Spleen (tissue), 11 donors: ENCODE data around the gene DCBLD1. TPM values are rescaled to one million over a fixed set of nuclear protein-coding genes. Genes with fewer than 3 reads are reported as not detected.

Experiments used
- DNase-seq: peaks from one replicate; pipeline ENCODE4 v3.0.0-alpha.2; 2020
- H3K27ac ChIP-seq, 8 donors: fragments of 200-600 bp; sonication (generic) in 7 of 8; 1 replicate in 4 of 8; 2 replicates in 4 of 8; pipeline versions ENCODE4 v1.5.0 to v1.8.0; 2016 to 2021; ENCODE audit warnings: inconsistent platforms in 4 of 8, mild to moderate bottlenecking in 4 of 8, moderate library complexity in 1 of 8
- H3K27me3 ChIP-seq, 7 donors: fragments of 200-600 bp; sonication (generic) in 6 of 7; replicated peaks in 1 of 7; 1 replicate in 4 of 7; 2 replicates in 3 of 7; pipeline versions ENCODE4 v1.5.0 to v1.8.0; 2016 to 2021; ENCODE audit warnings: inconsistent platforms in 3 of 7, mild to moderate bottlenecking in 1 of 7
- H3K36me3 ChIP-seq, 6 donors: fragments of 200-600 bp; sonication (generic) in 5 of 6; 1 replicate in 4 of 6; 2 replicates in 2 of 6; pipeline versions ENCODE4 v1.5.0 to v1.8.0; 2016 to 2021; ENCODE audit warnings: inconsistent platforms in 2 of 6
- H3K4me1 ChIP-seq, 6 donors: fragments of 200-600 bp; sonication (generic) in 5 of 6; 1 replicate in 3 of 6; 2 replicates in 3 of 6; pipeline versions ENCODE4 v1.5.0 to v1.8.0; 2016 to 2021; ENCODE audit warnings: inconsistent platforms in 3 of 6
- H3K4me3 ChIP-seq, 8 donors: fragments of 200-600 bp; sonication (generic) in 7 of 8; 1 replicate in 4 of 8; 2 replicates in 4 of 8; pipeline versions ENCODE4 v1.5.0 to v1.8.0; 2016 to 2021; ENCODE audit warnings: inconsistent platforms in 4 of 8, mild to moderate bottlenecking in 4 of 8, moderate library complexity in 2 of 8
- H3K9me3 ChIP-seq, 8 donors: fragments of 200-600 bp; sonication (generic) in 7 of 8; 1 replicate in 4 of 8; 2 replicates in 4 of 8; pipeline versions ENCODE4 v1.5.0 to v1.8.0; 2016 to 2021; ENCODE audit warnings: inconsistent platforms in 4 of 8
- POLR2A ChIP-seq, 3 donors: fragments of 450-650 bp; IDR thresholded peaks; one replicate each; pipeline ENCODE4 v1.5.1; 2017; ENCODE audit warnings: antibody characterized with exemption in 3 of 3, mild to moderate bottlenecking in 1 of 3
- POLR2AphosphoS5 ChIP-seq, 3 donors: sonication (generic); formaldehyde crosslinking; IDR thresholded peaks; one replicate each; pipeline ENCODE4 v1.5.1; 2017; ENCODE audit warnings: antibody characterized with exemption in 3 of 3
- WGBS, 5 donors: extraction: QIAGEN DNeasy Blood & Tissue Kit in 3 of 5; methylation state at CpG; one replicate each; pipeline versions ENCODE4 v1.1.5 to v1.1.7; 2013 to 2018; 5-methylcytosine and 5-hydroxymethylcytosine counted together
- intact Hi-C: fragments of 100-400 bp; cut with DNase I; formaldehyde crosslinking; loops from one replicate; pipeline ENCODE4 v1.15.0; 2023; ENCODE audit warnings: low total_unique reads
- polyA plus RNA-seq, 3 donors: library from polyadenylated mRNA; stranded (reverse); fragments of 200-250 nt; gene quantifications; one replicate each; pipeline ENCODE4 v1.2.1, GENCODE V29; 2013
- total RNA-seq, 7 donors: library from RNA; depleted of rRNA in 3 of 7; stranded (reverse); fragments of >200 nt in 3 of 7; fragmentation: NEBNext Ultra II Directional in 4 of 7; extraction: Animal tissue kit (Norgen Biotek cat#: 25700) in 4 of 7; gene quantifications; one replicate each; pipeline versions ENCODE4 v1.1.0 to v1.2.1, GENCODE V29; 2016 to 2021
- TF ChIP-seq, protein P1 (sequence below), 11 experiments: fragments of 200-600 bp in 7 of 11; fragments of 450-650 bp in 4 of 11; sonication (generic) in 4 of 11; IDR thresholded peaks in 8 of 11; conservative IDR thresholded peaks in 3 of 11; 1 replicate in 7 of 11; 2 replicates in 4 of 11; pipeline versions ENCODE4 v1.4.0 to v1.8.0; 2016 to 2021; ENCODE audit warnings: antibody characterized with exemption in 11 of 11, inconsistent platforms in 4 of 11, mild to moderate bottlenecking in 1 of 11
- donor health status: healthy with polysubstance abuse.
- donor health status: DM: no; HTN: no; CAD: no; lungs with moderate emphysema.
- donor health status: DM: no; HTN: no; CAD: no.
- donor health status: Bipolar disorder and iron deficiency.
- donor health status: healthy.
- donor health status: DM: no; HTN: no; CAD: no.
- donor health status: DM: yes; HTN: yes; CAD: no.

The DCBLD1 gene
- total and polyA plus RNA-seq, 10 donors, result 2.0 to 16.7 (median 7.1) TPM

- no peaks in the 10 kb centered on the region for H3K4me1 ChIP-seq
- H3K27ac ChIP-seq, result no peak overlapping the region
- TF ChIP-seq, protein P1, sequence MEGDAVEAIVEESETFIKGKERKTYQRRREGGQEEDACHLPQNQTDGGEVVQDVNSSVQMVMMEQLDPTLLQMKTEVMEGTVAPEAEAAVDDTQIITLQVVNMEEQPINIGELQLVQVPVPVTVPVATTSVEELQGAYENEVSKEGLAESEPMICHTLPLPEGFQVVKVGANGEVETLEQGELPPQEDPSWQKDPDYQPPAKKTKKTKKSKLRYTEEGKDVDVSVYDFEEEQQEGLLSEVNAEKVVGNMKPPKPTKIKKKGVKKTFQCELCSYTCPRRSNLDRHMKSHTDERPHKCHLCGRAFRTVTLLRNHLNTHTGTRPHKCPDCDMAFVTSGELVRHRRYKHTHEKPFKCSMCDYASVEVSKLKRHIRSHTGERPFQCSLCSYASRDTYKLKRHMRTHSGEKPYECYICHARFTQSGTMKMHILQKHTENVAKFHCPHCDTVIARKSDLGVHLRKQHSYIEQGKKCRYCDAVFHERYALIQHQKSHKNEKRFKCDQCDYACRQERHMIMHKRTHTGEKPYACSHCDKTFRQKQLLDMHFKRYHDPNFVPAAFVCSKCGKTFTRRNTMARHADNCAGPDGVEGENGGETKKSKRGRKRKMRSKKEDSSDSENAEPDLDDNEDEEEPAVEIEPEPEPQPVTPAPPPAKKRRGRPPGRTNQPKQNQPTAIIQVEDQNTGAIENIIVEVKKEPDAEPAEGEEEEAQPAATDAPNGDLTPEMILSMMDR (IDR thresholded peaks at IDR 0.05 in 8 of 11, conservative IDR thresholded peaks at IDR 0.05 in 3 of 11), result no peak
- TF ChIP-seq POLR2AphosphoS5 (IDR thresholded peaks at IDR 0.05) (no peak), POLR2A (IDR thresholded peaks at IDR 0.05) (no peak)
- no peak for DNase-seq
- H3K9me3 ChIP-seq, result no peaks in the 10 kb centered on the region
- intact Hi-C loops, result no loop called here
- no peak overlapping the region for H3K4me3 ChIP-seq
- H3K36me3 ChIP-seq, result peaks cover 0 to 20% (median 2%) of the 10 kb centered on the region in 6 donors
- WGBS, 5 donors, result 83 to 91% (median 87%) methylated on average over 7 of the region's 7 CpGs
- H3K27me3 ChIP-seq, result no peaks in the 10 kb centered on the region
These were observed 22.1 kb downstream of the DCBLD1 start for GRCh38 chr6:117504478-117505144.

DNA sequence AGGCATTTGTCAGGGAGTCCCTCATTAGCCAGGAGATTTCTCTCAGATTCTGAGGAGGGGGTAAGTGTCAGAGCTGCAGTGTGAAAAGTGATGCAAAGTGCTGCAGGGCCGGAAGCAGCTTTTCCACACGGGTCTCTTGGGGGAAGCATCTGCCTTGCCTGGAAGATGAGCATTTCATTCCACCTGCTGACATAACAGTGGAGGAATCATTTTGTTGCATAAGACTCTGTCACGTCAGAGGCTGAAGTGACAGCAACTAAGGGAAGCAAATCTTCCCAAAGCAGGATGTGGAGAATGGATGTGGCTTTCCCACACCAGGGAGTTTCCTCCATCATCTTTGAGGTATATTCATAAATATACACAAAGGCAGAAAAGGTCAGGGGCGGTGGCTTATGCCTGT lies 22.8 kb downstream of the DCBLD1 start:
- no peak overlapping the region for H3K27ac ChIP-seq
- peaks cover 0 to 20% (median 2%) of the 10 kb centered on the region in 6 donors for H3K36me3 ChIP-seq
- H3K4me1 ChIP-seq, result no peaks in the 10 kb centered on the region
- no peaks in the 10 kb centered on the region for H3K27me3 ChIP-seq
- intact Hi-C loops, result no loop called here
- no peak overlapping the region for H3K4me3 ChIP-seq
- no peaks in the 10 kb centered on the region for H3K9me3 ChIP-seq
- TF ChIP-seq, protein P1 (IDR thresholded peaks at IDR 0.05 in 8 of 11, conservative IDR thresholded peaks at IDR 0.05 in 3 of 11), result no peak
- TF ChIP-seq POLR2AphosphoS5 (IDR thresholded peaks at IDR 0.05) (no peak), POLR2A (IDR thresholded peaks at IDR 0.05) (no peak)
- no peak for DNase-seq
- 65 to 74% (median 72%) methylated on average over 4 of the region's 4 CpGs for WGBS, 5 donors

DNA sequence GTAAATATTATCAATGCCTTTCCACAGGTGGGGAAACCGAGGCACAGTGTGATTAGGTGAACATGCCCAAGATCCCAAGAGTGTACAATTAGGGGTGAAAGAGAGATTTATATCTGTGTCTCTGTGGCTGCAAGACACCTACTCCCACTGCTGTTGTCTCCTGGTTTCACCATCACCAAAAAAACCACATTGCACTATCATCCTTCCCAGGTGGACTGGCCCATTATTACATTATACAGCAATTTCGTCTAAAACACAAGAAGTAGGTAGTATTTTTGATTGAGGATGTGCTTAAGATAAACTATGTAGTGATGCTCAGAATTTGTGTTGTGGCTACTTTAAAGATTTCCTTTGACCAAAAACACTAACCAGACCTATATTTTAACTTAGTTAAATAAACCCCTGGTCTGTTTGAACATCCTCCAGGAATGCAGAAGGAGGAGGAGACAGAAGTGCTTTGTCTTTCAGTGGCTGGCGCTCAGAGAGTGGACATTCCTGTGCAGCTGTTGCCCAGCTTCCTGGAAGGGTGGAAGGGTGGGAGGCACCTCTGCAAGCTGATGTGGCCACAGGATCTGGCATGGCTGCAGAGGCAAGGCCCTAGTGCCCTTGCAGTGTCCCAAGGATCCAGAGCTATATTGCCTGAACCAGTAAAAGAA lies 23.8 kb downstream of the DCBLD1 start:
- no peak overlapping the region for H3K27ac ChIP-seq
- H3K27me3 ChIP-seq, result no peaks in the 10 kb centered on the region
- H3K4me1 ChIP-seq, result no peaks in the 10 kb centered on the region
- TF ChIP-seq POLR2AphosphoS5 (IDR thresholded peaks at IDR 0.05) (no peak), POLR2A (IDR thresholded peaks at IDR 0.05) (no peak)
- TF ChIP-seq, protein P1 (IDR thresholded peaks at IDR 0.05 in 8 of 11, conservative IDR thresholded peaks at IDR 0.05 in 3 of 11), result no peak
- intact Hi-C loops, result no loop called here
- 78 to 87% (median 82%) methylated on average over 3 of the region's 3 CpGs for WGBS, 5 donors
- peaks cover 0 to 20% (median 2%) of the 10 kb centered on the region in 6 donors for H3K36me3 ChIP-seq
- no peak overlapping the region for H3K4me3 ChIP-seq
- no peak for DNase-seq
- H3K9me3 ChIP-seq, result no peaks in the 10 kb centered on the region

GRCh38 chr6:117506907-117507306 lies 24.4 kb downstream of the DCBLD1 start:
- no peak overlapping the region for H3K27ac ChIP-seq
- 73 to 96% (median 85%) methylated on average over 2 of the region's 2 CpGs for WGBS, 5 donors

More at GRCh38 chr6:117506907-117507306, 24.4 kb downstream of the DCBLD1 start:
- TF ChIP-seq POLR2AphosphoS5 (IDR thresholded peaks at IDR 0.05), result no peak
- TF ChIP-seq, protein P1 (IDR thresholded peaks at IDR 0.05 in 8 of 11, conservative IDR thresholded peaks at IDR 0.05 in 3 of 11), result no peak
- no peak for TF ChIP-seq POLR2A (IDR thresholded peaks at IDR 0.05)
- Histone ChIP-seq H3K4me1 (no peaks in the 10 kb centered on the region), H3K27me3 (no peaks in the 10 kb centered on the region), H3K9me3 (no peaks in the 10 kb centered on the region), H3K4me3 (no peak overlapping the region), H3K36me3 (peaks cover 0 to 20% (median 2%) of the 10 kb centered on the region in 6 donors)
- intact Hi-C loops, result no loop called here
- no peak for DNase-seq
